ENCODE measurements around the gene ANXA9. TPM values are rescaled to one million over a fixed set of nuclear protein-coding genes. Genes with fewer than 3 reads are reported as not detected.

The ANXA9 gene
- polyA plus RNA-seq, 3 donors, result 0.28 to 1.7 (median 1.4) TPM

- Mint-ChIP-seq H3K36me3 (peaks cover 4 to 8% of the 10 kb centered on the region in 2 donors), H3K9me3 (no peaks in the 10 kb centered on the region), H3K4me3 (peak overlapping the region; percentile 86 to 90), H3K4me1 (peaks cover 82% of the 10 kb centered on the region), H3K27me3 (ENCODE audit: low read depth in 3 of 3) (no peaks in the 10 kb centered on the region), H3K27ac (peak overlapping the region; percentile 57 to 91 (median 77))
- Histone ChIP-seq H3K4me1 (ENCODE audit: control insufficient read depth in 1 of 2, insufficient read depth in 2 of 2, low read length in 2 of 2) (peaks cover 75 to 84% of the 10 kb centered on the region in 2 donors), H4K20me1 (ENCODE audit: insufficient read depth, low read length) (peaks cover 48% of the 10 kb centered on the region), H3K79me2 (ENCODE audit: insufficient read depth, low read length) (peaks cover 75% of the 10 kb centered on the region), H3K36me3 (replicated peaks in 1 of 2; ENCODE audit: control insufficient read depth in 1 of 2, insufficient read depth in 2 of 2, low read length in 2 of 2) (peaks cover under 1 to 6% of the 10 kb centered on the region in 2 donors), H3K9ac (ENCODE audit: insufficient read depth, low read length, poor library complexity, severe bottlenecking) (peak overlapping the region; percentile 83), H2AFZ (ENCODE audit: insufficient read depth, low read depth, low read length, poor library complexity, severe bottlenecking) (peak overlapping the region; percentile 75), H3K9me3 (replicated peaks in 1 of 2; ENCODE audit: control insufficient read depth in 1 of 2, insufficient read depth in 1 of 2, low read length in 2 of 2) (no peaks in the 10 kb centered on the region), H3K27ac (ENCODE audit: low read depth in 1 of 2, low read length in 2 of 2) (peak overlapping the region; percentile 68 to 84), H3K4me3 (replicated peaks in 1 of 3; ENCODE audit: low read depth in 2 of 3, low read length in 3 of 3) (peak overlapping the region; percentile 52 to 92 (median 88)), H3K27me3 (ENCODE audit: control insufficient read depth in 2 of 2, insufficient read depth in 2 of 2, low read length in 2 of 2) (no peaks in the 10 kb centered on the region), H3K4me2 (replicated peaks; ENCODE audit: extremely low read depth, low read length, poor library complexity, severe bottlenecking) (peak overlapping the region; percentile 98)
- DNase-seq, result peak in 2 of 3 donors; percentile 35 to 40
- intact Hi-C loops (cut with micrococcal nuclease), result loop anchor here (5.0 to 10.0 kb wide), 3 partner anchors 33 to 209 kb away; partner anchors contain the start of genes CTSS (in 1 of the 2), MINDY1 (in 1 of the 2), PRUNE1 (in 1 of the 2) and SETDB1 (in 1 of the 2)
- no peak for TF ChIP-seq CTCF (IDR thresholded peaks at IDR 0.05)
- WGBS (ENCODE audit: insufficient coverage), result under 1% methylated on average over 64 of the region's 67 CpGs
Measured at GRCh38 chr1:150973836-150974579, 8.1 kb upstream of the ANXA9 start.

GRCh38 chr1:150974580-150975478 lies 7.3 kb upstream of the ANXA9 start, which contains the start of gene CERS2:
TSS of gene CERS2 (minus strand) at chr1:150974835. CDS start at chr1:150969090, 5,745 bp downstream.
- no peaks in the 10 kb centered on the region for H3K9me3 ChIP-seq (replicated peaks in 1 of 2; ENCODE audit: control insufficient read depth in 1 of 2, insufficient read depth in 1 of 2, low read length in 2 of 2)
- H3K27ac ChIP-seq (ENCODE audit: low read depth in 1 of 2, low read length in 2 of 2), result peak within 1 kb of the TSS; percentile 68 to 84
- peak within 1 kb of the TSS; percentile 98 for H3K4me2 ChIP-seq (replicated peaks; ENCODE audit: extremely low read depth, low read length, poor library complexity, severe bottlenecking)
- H3K27me3 ChIP-seq (ENCODE audit: control insufficient read depth in 2 of 2, insufficient read depth in 2 of 2, low read length in 2 of 2), result no peaks in the 10 kb centered on the region
- H3K27me3 Mint-ChIP-seq (ENCODE audit: low read depth in 3 of 3), result no peaks in the 10 kb centered on the region
- intact Hi-C loops (cut with micrococcal nuclease), result loop anchor here (5.0 to 10.0 kb wide), 4 partner anchors 32 to 210 kb away; partner anchors contain the start of genes SETDB1 (in 2 of the 2), CTSS (in 1 of the 2), MINDY1 (in 1 of the 2) and PRUNE1 (in 1 of the 2)
- H4K20me1 ChIP-seq (ENCODE audit: insufficient read depth, low read length), result peaks cover 40% of the 10 kb centered on the region
- peaks cover 82 to 89% of the 10 kb centered on the region in 2 donors for H3K4me1 ChIP-seq (ENCODE audit: control insufficient read depth in 1 of 2, insufficient read depth in 2 of 2, low read length in 2 of 2)
- peaks cover 84% of the 10 kb centered on the region for H3K4me1 Mint-ChIP-seq
- peak within 1 kb of the TSS; percentile 86 to 90 for H3K4me3 Mint-ChIP-seq
- WGBS (ENCODE audit: insufficient coverage), result 3% methylated on average over 90 of the region's 106 CpGs
- DNase-seq, result peak; percentile 66 to 71 (median 68)
- H3K27ac Mint-ChIP-seq, result peak within 1 kb of the TSS; percentile 57 to 91 (median 77)
- peaks cover 2 to 7% of the 10 kb centered on the region in 2 donors for H3K36me3 Mint-ChIP-seq
- H3K9me3 Mint-ChIP-seq, result no peaks in the 10 kb centered on the region
- H3K9ac ChIP-seq (ENCODE audit: insufficient read depth, low read length, poor library complexity, severe bottlenecking), result peak within 1 kb of the TSS; percentile 83
- H3K36me3 ChIP-seq (replicated peaks in 1 of 2; ENCODE audit: control insufficient read depth in 1 of 2, insufficient read depth in 2 of 2, low read length in 2 of 2), result no peaks in the 10 kb centered on the region
- peak within 1 kb of the TSS; percentile 88 to 92 (median 89) for H3K4me3 ChIP-seq (replicated peaks in 1 of 3; ENCODE audit: low read depth in 2 of 3, low read length in 3 of 3)
- TF ChIP-seq CTCF (IDR thresholded peaks at IDR 0.05), result no peak
- H3K79me2 ChIP-seq (ENCODE audit: insufficient read depth, low read length), result peaks cover 67% of the 10 kb centered on the region
- peak within 1 kb of the TSS; percentile 82 for H2AFZ ChIP-seq (ENCODE audit: insufficient read depth, low read depth, low read length, poor library complexity, severe bottlenecking)

All from CD14-positive monocyte (primary cell).